ENCODE measurements around the gene WASF1. TPM values are rescaled to one million over a fixed set of nuclear protein-coding genes. Genes with fewer than 3 reads are reported as not detected.
"Not testable (repeated sequence)": the region's sequence is repeated elsewhere in the genome, so short reads cannot be mapped to it uniquely, and the experiment has no call there.

Gene WASF1
- total RNA-seq, 2 donors from 2014 or later: 31.1 to 35.3 TPM

- no peaks in the 10 kb centered on the region for H3K36me3 ChIP-seq (ENCODE audit: control insufficient read depth, insufficient read depth, low read length)
- DNase-seq: no peak
- H3K4me3 Mint-ChIP-seq: no peak overlapping the region
- H3K4me1 Mint-ChIP-seq: no peaks in the 10 kb centered on the region
- no peaks in the 10 kb centered on the region for H3K9me3 Mint-ChIP-seq
- WGBS, 2 experiments (ENCODE audit: insufficient coverage in 1 of 2, insufficient read length in 1 of 2): 100% methylated on average over 1 of the region's 1 CpG; no CpG with 5 or more reads in 1 of the 2 experiments
- H3K9me3 ChIP-seq (ENCODE audit: control insufficient read depth, low read length): no peaks in the 10 kb centered on the region
- no peak overlapping the region for H3K27ac ChIP-seq (ENCODE audit: low read depth, low read length)
- H3K9ac ChIP-seq (ENCODE audit: extremely low read depth, low read length, poor library complexity, severe bottlenecking): no peak overlapping the region
- H3K27ac Mint-ChIP-seq: no peak overlapping the region
- H3K4me3 ChIP-seq (ENCODE audit: low read length): no peak overlapping the region
- no peaks in the 10 kb centered on the region for H3K27me3 Mint-ChIP-seq (ENCODE audit: insufficient read depth)
- no peaks in the 10 kb centered on the region for H3K4me1 ChIP-seq (ENCODE audit: control insufficient read depth, insufficient read depth, low read length)
- no peak for TF ChIP-seq CTCF (conservative IDR thresholded peaks at IDR 0.05)
- H3K36me3 Mint-ChIP-seq (ENCODE audit: low read depth): no peaks in the 10 kb centered on the region
- H3K27me3 ChIP-seq (ENCODE audit: control insufficient read depth, insufficient read depth, low read length, poor library complexity, severe bottlenecking): no peaks in the 10 kb centered on the region
Observed at GRCh38 chr6:110075406-110075805, 104.1 kb downstream of the WASF1 start.

- H3K9me3 ChIP-seq (ENCODE audit: control insufficient read depth, low read length); H3K4me3 Mint-ChIP-seq; H3K9ac ChIP-seq (ENCODE audit: extremely low read depth, low read length, poor library complexity, severe bottlenecking); H3K36me3 Mint-ChIP-seq (ENCODE audit: low read depth); H3K36me3 ChIP-seq (ENCODE audit: control insufficient read depth, insufficient read depth, low read length); H3K27me3 Mint-ChIP-seq (ENCODE audit: insufficient read depth); H3K9me3 Mint-ChIP-seq; H3K4me3 ChIP-seq (ENCODE audit: low read length); H3K27ac ChIP-seq (ENCODE audit: low read depth, low read length); H3K27me3 ChIP-seq (ENCODE audit: control insufficient read depth, insufficient read depth, low read length, poor library complexity, severe bottlenecking); DNase-seq; H3K4me1 ChIP-seq (ENCODE audit: control insufficient read depth, insufficient read depth, low read length); H3K4me1 Mint-ChIP-seq; H3K27ac Mint-ChIP-seq: not testable (repeated sequence)
Observed at GRCh38 chr6:110073474-110073873, 106.0 kb downstream of the WASF1 start.

GRCh38 chr6:110068592-110068967 lies 110.9 kb downstream of the WASF1 start:
- Mint-ChIP-seq H3K36me3 (ENCODE audit: low read depth) (no peaks in the 10 kb centered on the region), H3K27ac (no peak overlapping the region), H3K9me3 (no peaks in the 10 kb centered on the region), H3K27me3 (ENCODE audit: insufficient read depth) (peaks cover 2% of the 10 kb centered on the region), H3K4me1 (peaks cover 9% of the 10 kb centered on the region), H3K4me3 (no peak overlapping the region)
- Histone ChIP-seq H3K9ac (ENCODE audit: extremely low read depth, low read length, poor library complexity, severe bottlenecking) (no peak overlapping the region), H3K36me3 (ENCODE audit: control insufficient read depth, insufficient read depth, low read length) (no peaks in the 10 kb centered on the region), H3K4me1 (ENCODE audit: control insufficient read depth, insufficient read depth, low read length) (no peaks in the 10 kb centered on the region), H3K27me3 (ENCODE audit: control insufficient read depth, insufficient read depth, low read length, poor library complexity, severe bottlenecking) (no peaks in the 10 kb centered on the region), H3K9me3 (ENCODE audit: control insufficient read depth, low read length) (no peaks in the 10 kb centered on the region), H3K4me3 (ENCODE audit: low read length) (no peak overlapping the region), H3K27ac (ENCODE audit: low read depth, low read length) (no peak overlapping the region)
- 80 to 92% methylated on average over 7 to 8 of the region's 8 CpGs for WGBS, 2 experiments (ENCODE audit: insufficient coverage in 1 of 2, insufficient read length in 1 of 2)
- no peak for DNase-seq
- no peak for TF ChIP-seq CTCF (conservative IDR thresholded peaks at IDR 0.05)

GRCh38 chr6:110067837-110068591 lies 111.5 kb downstream of the WASF1 start:
- H3K4me3 Mint-ChIP-seq: no peak overlapping the region
- no peak for DNase-seq

More at GRCh38 chr6:110067837-110068591, 111.5 kb downstream of the WASF1 start:
- Mint-ChIP-seq H3K4me1 (peaks cover 9% of the 10 kb centered on the region), H3K9me3 (no peaks in the 10 kb centered on the region), H3K27me3 (ENCODE audit: insufficient read depth) (peaks cover 2% of the 10 kb centered on the region), H3K36me3 (ENCODE audit: low read depth) (no peaks in the 10 kb centered on the region), H3K27ac (no peak overlapping the region)
- Histone ChIP-seq H3K4me3 (ENCODE audit: low read length) (no peak overlapping the region), H3K9me3 (ENCODE audit: control insufficient read depth, low read length) (no peaks in the 10 kb centered on the region), H3K9ac (ENCODE audit: extremely low read depth, low read length, poor library complexity, severe bottlenecking) (no peak overlapping the region), H3K27me3 (ENCODE audit: control insufficient read depth, insufficient read depth, low read length, poor library complexity, severe bottlenecking) (no peaks in the 10 kb centered on the region), H3K27ac (ENCODE audit: low read depth, low read length) (no peak overlapping the region), H3K36me3 (ENCODE audit: control insufficient read depth, insufficient read depth, low read length) (no peaks in the 10 kb centered on the region), H3K4me1 (ENCODE audit: control insufficient read depth, insufficient read depth, low read length) (no peaks in the 10 kb centered on the region)
- 77 to 87% methylated on average over 3 to 6 of the region's 6 CpGs for WGBS, 2 experiments (ENCODE audit: insufficient coverage in 1 of 2, insufficient read length in 1 of 2)
- TF ChIP-seq CTCF (conservative IDR thresholded peaks at IDR 0.05): no peak
